Suprapubic skin (tissue), 4 donors: ENCODE data around the gene TEX264.

Experiments used
- CTCF ChIP-seq, 2 donors: fragments of 200-600 bp in 1 of 2; fragments of 450-650 bp in 1 of 2; sonication (generic) in 1 of 2; IDR thresholded peaks; one replicate each; pipeline ENCODE4 v1.5.1; 2016 to 2019; ENCODE audit warnings: antibody characterized with exemption in 2 of 2, mild to moderate bottlenecking in 1 of 2, moderate library complexity in 1 of 2
- EP300 ChIP-seq: sonication (generic); formaldehyde crosslinking; IDR thresholded peaks from one replicate; pipeline ENCODE4 v1.6.1; 2017; ENCODE audit warnings: antibody characterized with exemption
- POLR2A ChIP-seq, 2 donors: fragments of 450-650 bp; IDR thresholded peaks; one replicate each; pipeline ENCODE4 v1.6.1; 2017; ENCODE audit warnings: antibody characterized with exemption in 2 of 2, mild to moderate bottlenecking in 2 of 2, moderate library complexity in 2 of 2
- POLR2AphosphoS5 ChIP-seq, 3 donors: sonication (generic); formaldehyde crosslinking; IDR thresholded peaks; one replicate each; pipeline ENCODE4 v1.6.1; 2017; ENCODE audit warnings: antibody characterized with exemption in 3 of 3

DNA sequence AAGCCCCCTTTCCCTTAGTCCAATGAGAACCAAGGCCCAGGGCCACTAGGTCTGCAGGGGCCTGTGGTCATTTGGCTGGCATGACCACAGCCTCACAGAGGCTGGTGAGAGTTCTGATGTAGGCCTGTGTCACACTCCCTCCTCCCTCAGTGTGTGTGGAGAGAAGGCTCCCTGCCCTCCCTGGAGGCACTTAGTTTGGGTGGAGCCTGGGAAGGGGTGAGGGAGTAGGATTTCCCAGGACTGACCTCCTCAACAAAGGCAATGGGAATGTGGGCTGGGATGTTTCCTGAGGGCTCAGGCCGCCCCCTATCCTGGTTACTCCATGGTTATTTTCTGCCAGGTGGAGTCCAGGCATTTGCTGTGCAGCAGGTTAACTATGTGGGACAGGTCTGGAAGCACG, 7.6 kb downstream of the TEX264 start:
- no peak for TF ChIP-seq CTCF (IDR thresholded peaks at IDR 0.05)
- no peak for TF ChIP-seq POLR2A (IDR thresholded peaks at IDR 0.05)
- no peak for TF ChIP-seq POLR2AphosphoS5 (IDR thresholded peaks at IDR 0.05)
- no peak for TF ChIP-seq EP300
